GM23338 (cell line): ENCODE measurements around the gene FLT1. TPM values are rescaled to one million over a fixed set of nuclear protein-coding genes. Genes with fewer than 3 reads are reported as not detected.

ENCODE experiments used
- ATAC-seq: fragments of 200-7000 bp; cut with Tn5 transposase; 3 replicates; pipeline ENCODE4 v1.9.1; 2020
- DNase-seq: peaks from one replicate; pipeline ENCODE4 v3.0.0-alpha.2; 2015; ENCODE audit warnings: low spot score
- H2AFZ ChIP-seq: fragments of 200-600 bp; sonication (generic); 2 replicates; pipeline ENCODE4 v1.8.0; 2016; ENCODE audit warnings: antibody characterized with exemption, mild to moderate bottlenecking, moderate library complexity
- H3F3A ChIP-seq: fragments of 200-600 bp; sonication (generic); replicated peaks from 2 replicates; pipeline ENCODE4 v1.8.0; 2017; ENCODE audit warnings: antibody characterized with exemption, mixed run types, low read depth
- H3K27ac ChIP-seq: fragments of 200-600 bp; sonication (generic); 2 replicates; pipeline ENCODE4 v1.6.1; 2016; ENCODE audit warnings: low read depth
- H3K27me3 ChIP-seq: fragments of 200-600 bp; sonication (generic); 2 replicates; pipeline ENCODE4 v1.8.0; 2016; ENCODE audit warnings: mild to moderate bottlenecking, mixed run types, moderate library complexity; ENCODE audit not compliant: insufficient read depth
- H3K36me3 ChIP-seq: fragments of 200-600 bp; sonication (generic); 2 replicates; pipeline ENCODE4 v1.8.0; 2016; ENCODE audit warnings: mild to moderate bottlenecking; ENCODE audit not compliant: insufficient read depth
- H3K4me1 ChIP-seq: fragments of 200-600 bp; sonication (generic); 2 replicates; pipeline ENCODE4 v1.8.0; 2016; ENCODE audit warnings: mild to moderate bottlenecking, moderate library complexity; ENCODE audit not compliant: insufficient read depth
- H3K4me2 ChIP-seq: fragments of 200-600 bp; sonication (generic); 2 replicates; pipeline ENCODE4 v1.7.1; 2017; ENCODE audit warnings: mixed run types
- H3K4me3 ChIP-seq: fragments of 200-600 bp; sonication (generic); 2 replicates; pipeline ENCODE4 v1.6.1; 2016; ENCODE audit warnings: mixed run types
- H3K79me2 ChIP-seq: fragments of 200-600 bp; sonication (generic); replicated peaks from 2 replicates; pipeline ENCODE4 v1.8.0; 2017; ENCODE audit warnings: mild to moderate bottlenecking; ENCODE audit not compliant: insufficient read depth
- H3K9me2 ChIP-seq: fragments of 200-600 bp; sonication (generic); 2 replicates; pipeline ENCODE4 v1.8.0; 2017; ENCODE audit not compliant: insufficient read depth
- H4K20me1 ChIP-seq: fragments of 200-600 bp; sonication (generic); replicated peaks from 2 replicates; pipeline ENCODE4 v1.8.0; 2017; ENCODE audit warnings: mild to moderate bottlenecking; ENCODE audit not compliant: insufficient read depth
- H3K27ac Mint-ChIP-seq: 2 replicates; pipeline ENCODE4 v1.8.0; 2020; ENCODE audit warnings: inconsistent platforms, mild to moderate bottlenecking, moderate library complexity, mixed read lengths
- H3K27me3 Mint-ChIP-seq: 3 replicates; pipeline ENCODE4 v1.8.0; 2022; ENCODE audit warnings: low read depth, mild to moderate bottlenecking, moderate library complexity, mixed read lengths, inconsistent platforms; ENCODE audit not compliant: insufficient read depth, poor library complexity
- H3K36me3 Mint-ChIP-seq: 3 replicates; pipeline ENCODE4 v1.8.0; 2021; ENCODE audit warnings: low read depth, mild to moderate bottlenecking, inconsistent platforms, moderate library complexity, mixed read lengths
- H3K4me1 Mint-ChIP-seq: 3 replicates; pipeline ENCODE4 v1.8.0; 2020; ENCODE audit warnings: mild to moderate bottlenecking, inconsistent platforms, mixed read lengths
- H3K4me3 Mint-ChIP-seq: 3 replicates; pipeline ENCODE4 v1.8.0; 2021; ENCODE audit warnings: moderate library complexity, mild to moderate bottlenecking, inconsistent platforms, mixed read lengths
- H3K9me3 Mint-ChIP-seq: 3 replicates; pipeline ENCODE4 v1.8.0; 2020; ENCODE audit warnings: moderate library complexity, mild to moderate bottlenecking, inconsistent platforms, mixed read lengths
- CREB1 ChIP-seq: fragments of 250-450 bp; sonication (Bioruptor Pico); IDR thresholded peaks from 2 replicates; pipeline ENCODE4 v1.5.0; 2020; ENCODE audit warnings: low read depth, mild to moderate bottlenecking, moderate library complexity
- EZH2 ChIP-seq: fragments of 200-600 bp; sonication (generic); IDR thresholded peaks from one replicate; pipeline ENCODE4 v1.8.0; 2017; ENCODE audit warnings: antibody characterized with exemption, mild to moderate bottlenecking, low read depth; ENCODE audit not compliant: unreplicated experiment
- EZH2phosphoT487 ChIP-seq: fragments of 200-600 bp; sonication (generic); IDR thresholded peaks from one replicate; pipeline ENCODE4 v1.8.1; 2018; ENCODE audit warnings: antibody characterized with exemption; ENCODE audit not compliant: unreplicated experiment
- JUNB ChIP-seq: IDR thresholded peaks from one replicate; pipeline ENCODE4 v1.6.1; 2016; ENCODE audit warnings: antibody characterized with exemption; ENCODE audit not compliant: unreplicated experiment
- NANOG ChIP-seq: IDR thresholded peaks from 2 replicates; pipeline ENCODE4 v1.6.1; 2016; ENCODE audit warnings: antibody characterized with exemption, borderline replicate concordance
- POLR2AphosphoS5 ChIP-seq: IDR thresholded peaks from 2 replicates; pipeline ENCODE4 v1.6.1; 2016; ENCODE audit warnings: antibody characterized with exemption, low read depth
- REST ChIP-seq: IDR thresholded peaks from one replicate; pipeline ENCODE4 v1.6.1; 2018; ENCODE audit warnings: antibody characterized with exemption; ENCODE audit not compliant: unreplicated experiment
- STAT1 ChIP-seq: IDR thresholded peaks from one replicate; pipeline ENCODE4 v1.6.1; 2016; ENCODE audit warnings: antibody characterized with exemption; ENCODE audit not compliant: unreplicated experiment
- ZNF114 ChIP-seq: fragments of 250-450 bp; sonication (Bioruptor Pico); IDR thresholded peaks from 2 replicates; pipeline ENCODE4 v1.5.0; 2020; ENCODE audit warnings: mild to moderate bottlenecking, moderate library complexity
- ZNF331 ChIP-seq: fragments of 250-450 bp; sonication (Bioruptor Pico); IDR thresholded peaks from 2 replicates; pipeline ENCODE4 v1.5.0; 2020; ENCODE audit warnings: low read depth, mild to moderate bottlenecking, moderate library complexity
- polyA plus RNA-seq: library from polyadenylated mRNA; unstranded; fragments of >200 nt; fragmentation: Nextera tagmentation; extraction: Ambion mirVana; gene quantifications from 2 replicates; pipeline ENCODE4 v1.2.1, GENCODE V29; 2016
- total RNA-seq: library from RNA; depleted of rRNA; stranded (reverse); fragments of >200 nt; shearing (Covaris generic); gene quantifications from 2 replicates; pipeline ENCODE4 v1.2.3, GENCODE V29; 2014
- TF ChIP-seq, protein P1 (sequence below), 2 experiments: fragments of 200-600 bp in 1 of 2; sonication (generic) in 1 of 2; conservative IDR thresholded peaks; 2 replicates each; pipeline versions ENCODE4 v1.5.1 to v1.6.1; 2016 to 2017; ENCODE audit warnings: antibody characterized with exemption in 2 of 2, low read depth in 2 of 2, mild to moderate bottlenecking in 2 of 2, moderate library complexity in 1 of 2
- TF ChIP-seq, protein P2 (sequence below): IDR thresholded peaks from 2 replicates; pipeline ENCODE4 v1.6.1; 2016; ENCODE audit warnings: antibody characterized with exemption
- TF ChIP-seq, protein P3 (sequence below): fragments of 250-450 bp; sonication (Bioruptor Pico); IDR thresholded peaks from 2 replicates; pipeline ENCODE4 v1.5.0; 2020; ENCODE audit warnings: mild to moderate bottlenecking, moderate library complexity

FLT1 gene
- total and polyA plus RNA-seq, 2 experiments from 2014 or later: 26.8 to 116 TPM

DNA sequence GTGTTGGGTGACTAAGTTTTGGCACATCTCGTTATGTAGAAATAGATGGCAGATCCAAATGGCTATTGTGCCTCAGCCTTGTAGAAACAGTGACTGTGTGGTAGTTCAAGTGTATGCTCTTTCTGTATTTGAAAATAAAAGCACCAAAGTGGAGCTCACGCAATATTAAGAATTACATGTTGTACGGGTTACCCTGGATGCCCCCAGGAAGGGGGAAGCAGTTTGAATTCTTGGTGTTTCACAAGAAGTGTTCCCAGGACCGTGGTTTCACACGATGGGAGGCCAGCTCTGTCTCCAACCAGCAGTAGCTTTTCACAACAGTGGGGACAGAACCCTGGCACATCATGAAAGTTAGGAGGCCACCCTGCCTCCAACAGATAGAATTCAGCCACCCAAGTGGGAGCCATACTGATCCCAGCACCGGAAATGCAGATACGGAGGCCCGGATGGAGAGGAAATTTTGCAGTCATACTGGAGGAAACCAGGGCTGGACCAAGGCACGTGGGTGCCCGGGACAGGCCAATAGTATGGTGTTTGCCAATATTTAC is 8.9 kb downstream of the FLT1 start:
- Histone ChIP-seq H3K27me3 (no peaks in the 10 kb centered on the region), H2AFZ (no peak overlapping the region), H3F3A (0 out of 2 replicates have a peak, but pooled peaks cover 7% of the 10 kb centered on the region), H3K4me1 (peaks cover 62% of the 10 kb centered on the region), H3K27ac (peak overlapping the region; percentile 10), H4K20me1 (peaks cover 41% of the 10 kb centered on the region), H3K9me2 (no peaks in the 10 kb centered on the region; the same call in 1 of the 2 replicates), H3K4me2 (no peak overlapping the region), H3K79me2 (peaks cover 100% of the 10 kb centered on the region), H3K4me3 (no peak overlapping the region), H3K36me3 (no peaks in the 10 kb centered on the region)
- Mint-ChIP-seq H3K36me3 (peaks cover 74% of the 10 kb centered on the region), H3K9me3 (no peaks in the 10 kb centered on the region), H3K4me1 (peaks cover 85% of the 10 kb centered on the region), H3K27ac (no peak overlapping the region), H3K27me3 (no peaks in the 10 kb centered on the region), H3K4me3 (no peak overlapping the region)
- ATAC-seq (no peak), DNase-seq (no peak)
- TF ChIP-seq ZNF114 (CRISPR knock-in tag) (no peak), POLR2AphosphoS5 (no peak), EZH2 (no peak), CREB1 (CRISPR knock-in tag) (no peak), ZNF331 (CRISPR knock-in tag) (no peak), STAT1 (no peak), JUNB (no peak), REST (no peak), EZH2phosphoT487 (no peak), NANOG (no peak)
- TF ChIP-seq, protein P1, sequence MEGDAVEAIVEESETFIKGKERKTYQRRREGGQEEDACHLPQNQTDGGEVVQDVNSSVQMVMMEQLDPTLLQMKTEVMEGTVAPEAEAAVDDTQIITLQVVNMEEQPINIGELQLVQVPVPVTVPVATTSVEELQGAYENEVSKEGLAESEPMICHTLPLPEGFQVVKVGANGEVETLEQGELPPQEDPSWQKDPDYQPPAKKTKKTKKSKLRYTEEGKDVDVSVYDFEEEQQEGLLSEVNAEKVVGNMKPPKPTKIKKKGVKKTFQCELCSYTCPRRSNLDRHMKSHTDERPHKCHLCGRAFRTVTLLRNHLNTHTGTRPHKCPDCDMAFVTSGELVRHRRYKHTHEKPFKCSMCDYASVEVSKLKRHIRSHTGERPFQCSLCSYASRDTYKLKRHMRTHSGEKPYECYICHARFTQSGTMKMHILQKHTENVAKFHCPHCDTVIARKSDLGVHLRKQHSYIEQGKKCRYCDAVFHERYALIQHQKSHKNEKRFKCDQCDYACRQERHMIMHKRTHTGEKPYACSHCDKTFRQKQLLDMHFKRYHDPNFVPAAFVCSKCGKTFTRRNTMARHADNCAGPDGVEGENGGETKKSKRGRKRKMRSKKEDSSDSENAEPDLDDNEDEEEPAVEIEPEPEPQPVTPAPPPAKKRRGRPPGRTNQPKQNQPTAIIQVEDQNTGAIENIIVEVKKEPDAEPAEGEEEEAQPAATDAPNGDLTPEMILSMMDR (conservative IDR thresholded peaks at IDR 0.05; ENCODE audit: low read depth in 2 of 2): no peak
- TF ChIP-seq, protein P2, sequence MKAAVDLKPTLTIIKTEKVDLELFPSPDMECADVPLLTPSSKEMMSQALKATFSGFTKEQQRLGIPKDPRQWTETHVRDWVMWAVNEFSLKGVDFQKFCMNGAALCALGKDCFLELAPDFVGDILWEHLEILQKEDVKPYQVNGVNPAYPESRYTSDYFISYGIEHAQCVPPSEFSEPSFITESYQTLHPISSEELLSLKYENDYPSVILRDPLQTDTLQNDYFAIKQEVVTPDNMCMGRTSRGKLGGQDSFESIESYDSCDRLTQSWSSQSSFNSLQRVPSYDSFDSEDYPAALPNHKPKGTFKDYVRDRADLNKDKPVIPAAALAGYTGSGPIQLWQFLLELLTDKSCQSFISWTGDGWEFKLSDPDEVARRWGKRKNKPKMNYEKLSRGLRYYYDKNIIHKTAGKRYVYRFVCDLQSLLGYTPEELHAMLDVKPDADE: no peak
- TF ChIP-seq, protein P3, sequence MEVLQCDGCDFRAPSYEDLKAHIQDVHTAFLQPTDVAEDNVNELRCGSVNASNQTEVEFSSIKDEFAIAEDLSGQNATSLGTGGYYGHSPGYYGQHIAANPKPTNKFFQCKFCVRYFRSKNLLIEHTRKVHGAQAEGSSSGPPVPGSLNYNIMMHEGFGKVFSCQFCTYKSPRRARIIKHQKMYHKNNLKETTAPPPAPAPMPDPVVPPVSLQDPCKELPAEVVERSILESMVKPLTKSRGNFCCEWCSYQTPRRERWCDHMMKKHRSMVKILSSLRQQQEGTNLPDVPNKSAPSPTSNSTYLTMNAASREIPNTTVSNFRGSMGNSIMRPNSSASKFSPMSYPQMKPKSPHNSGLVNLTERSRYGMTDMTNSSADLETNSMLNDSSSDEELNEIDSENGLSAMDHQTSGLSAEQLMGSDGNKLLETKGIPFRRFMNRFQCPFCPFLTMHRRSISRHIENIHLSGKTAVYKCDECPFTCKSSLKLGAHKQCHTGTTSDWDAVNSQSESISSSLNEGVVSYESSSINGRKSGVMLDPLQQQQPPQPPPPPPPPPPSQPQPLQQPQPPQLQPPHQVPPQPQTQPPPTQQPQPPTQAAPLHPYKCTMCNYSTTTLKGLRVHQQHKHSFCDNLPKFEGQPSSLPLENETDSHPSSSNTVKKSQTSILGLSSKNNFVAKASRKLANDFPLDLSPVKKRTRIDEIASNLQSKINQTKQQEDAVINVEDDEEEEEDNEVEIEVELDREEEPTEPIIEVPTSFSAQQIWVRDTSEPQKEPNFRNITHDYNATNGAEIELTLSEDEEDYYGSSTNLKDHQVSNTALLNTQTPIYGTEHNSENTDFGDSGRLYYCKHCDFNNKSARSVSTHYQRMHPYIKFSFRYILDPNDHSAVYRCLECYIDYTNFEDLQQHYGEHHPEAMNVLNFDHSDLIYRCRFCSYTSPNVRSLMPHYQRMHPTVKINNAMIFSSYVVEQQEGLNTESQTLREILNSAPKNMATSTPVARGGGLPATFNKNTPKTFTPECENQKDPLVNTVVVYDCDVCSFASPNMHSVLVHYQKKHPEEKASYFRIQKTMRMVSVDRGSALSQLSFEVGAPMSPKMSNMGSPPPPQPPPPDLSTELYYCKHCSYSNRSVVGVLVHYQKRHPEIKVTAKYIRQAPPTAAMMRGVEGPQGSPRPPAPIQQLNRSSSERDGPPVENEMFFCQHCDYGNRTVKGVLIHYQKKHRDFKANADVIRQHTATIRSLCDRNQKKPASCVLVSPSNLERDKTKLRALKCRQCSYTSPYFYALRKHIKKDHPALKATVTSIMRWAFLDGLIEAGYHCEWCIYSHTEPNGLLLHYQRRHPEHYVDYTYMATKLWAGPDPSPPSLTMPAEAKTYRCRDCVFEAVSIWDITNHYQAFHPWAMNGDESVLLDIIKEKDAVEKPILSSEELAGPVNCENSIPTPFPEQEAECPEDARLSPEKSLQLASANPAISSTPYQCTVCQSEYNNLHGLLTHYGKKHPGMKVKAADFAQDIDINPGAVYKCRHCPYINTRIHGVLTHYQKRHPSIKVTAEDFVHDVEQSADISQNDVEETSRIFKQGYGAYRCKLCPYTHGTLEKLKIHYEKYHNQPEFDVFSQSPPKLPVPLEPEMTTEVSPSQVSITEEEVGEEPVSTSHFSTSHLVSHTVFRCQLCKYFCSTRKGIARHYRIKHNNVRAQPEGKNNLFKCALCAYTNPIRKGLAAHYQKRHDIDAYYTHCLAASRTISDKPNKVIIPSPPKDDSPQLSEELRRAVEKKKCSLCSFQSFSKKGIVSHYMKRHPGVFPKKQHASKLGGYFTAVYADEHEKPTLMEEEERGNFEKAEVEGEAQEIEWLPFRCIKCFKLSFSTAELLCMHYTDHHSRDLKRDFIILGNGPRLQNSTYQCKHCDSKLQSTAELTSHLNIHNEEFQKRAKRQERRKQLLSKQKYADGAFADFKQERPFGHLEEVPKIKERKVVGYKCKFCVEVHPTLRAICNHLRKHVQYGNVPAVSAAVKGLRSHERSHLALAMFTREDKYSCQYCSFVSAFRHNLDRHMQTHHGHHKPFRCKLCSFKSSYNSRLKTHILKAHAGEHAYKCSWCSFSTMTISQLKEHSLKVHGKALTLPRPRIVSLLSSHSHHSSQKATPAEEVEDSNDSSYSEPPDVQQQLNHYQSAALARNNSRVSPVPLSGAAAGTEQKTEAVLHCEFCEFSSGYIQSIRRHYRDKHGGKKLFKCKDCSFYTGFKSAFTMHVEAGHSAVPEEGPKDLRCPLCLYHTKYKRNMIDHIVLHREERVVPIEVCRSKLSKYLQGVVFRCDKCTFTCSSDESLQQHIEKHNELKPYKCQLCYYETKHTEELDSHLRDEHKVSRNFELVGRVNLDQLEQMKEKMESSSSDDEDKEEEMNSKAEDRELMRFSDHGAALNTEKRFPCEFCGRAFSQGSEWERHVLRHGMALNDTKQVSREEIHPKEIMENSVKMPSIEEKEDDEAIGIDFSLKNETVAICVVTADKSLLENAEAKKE: no peak
